H9 (cell line): Measurements from ENCODE around the gene PRRT1B. TPM values are rescaled to one million over a fixed set of nuclear protein-coding genes. Genes with fewer than 3 reads are reported as not detected.

ENCODE experiments used
- DNase-seq: peaks from one replicate; pipeline ENCODE4 v3.0.0-alpha.2; 2017
- H2AFZ ChIP-seq: one replicate; pipeline ENCODE4 v1.6.1; 2013; ENCODE audit warnings: mild to moderate bottlenecking, low read length, control low read depth, moderate library complexity
- H2AK5ac ChIP-seq: 2 replicates; pipeline ENCODE4 v1.6.1; 2013; ENCODE audit warnings: low read length, control low read depth, mixed read lengths; ENCODE audit not compliant: insufficient read length
- H2BK120ac ChIP-seq: one replicate; pipeline ENCODE4 v1.6.1; 2013; ENCODE audit warnings: low read depth, mild to moderate bottlenecking, low read length, control low read depth, inconsistent platforms; ENCODE audit not compliant: poor library complexity, severe bottlenecking
- H2BK12ac ChIP-seq: 2 replicates; pipeline ENCODE4 v1.6.1; 2013; ENCODE audit warnings: low read length, control low read depth, mixed read lengths, low read depth; ENCODE audit not compliant: insufficient read length
- H2BK15ac ChIP-seq: 2 replicates; pipeline ENCODE4 v1.6.1; 2013; ENCODE audit warnings: low read depth, low read length, control low read depth
- H2BK20ac ChIP-seq: one replicate; pipeline ENCODE4 v1.6.1; 2013; ENCODE audit warnings: low read depth, mild to moderate bottlenecking, low read length, control low read depth, inconsistent platforms; ENCODE audit not compliant: poor library complexity, severe bottlenecking
- H2BK5ac ChIP-seq: 2 replicates; pipeline ENCODE4 v1.6.1; 2013; ENCODE audit warnings: low read length, control low read depth, mixed read lengths; ENCODE audit not compliant: insufficient read length
- H3K14ac ChIP-seq: 2 replicates; pipeline ENCODE4 v1.6.1; 2013; ENCODE audit warnings: low read length, control low read depth; ENCODE audit not compliant: insufficient read depth
- H3K18ac ChIP-seq: 2 replicates; pipeline ENCODE4 v1.6.1; 2013; ENCODE audit warnings: low read depth, mild to moderate bottlenecking, mixed read lengths, low read length, control low read depth; ENCODE audit not compliant: insufficient read length
- H3K23ac ChIP-seq: 2 replicates; pipeline ENCODE4 v1.6.1; 2013; ENCODE audit warnings: low read length, control low read depth, mixed read lengths, low read depth; ENCODE audit not compliant: insufficient read length
- H3K23me2 ChIP-seq: 2 replicates; pipeline ENCODE4 v1.6.1; 2013; ENCODE audit warnings: low read depth, mild to moderate bottlenecking, mixed read lengths, low read length, control low read depth; ENCODE audit not compliant: insufficient read length, poor library complexity, severe bottlenecking
- H3K27ac ChIP-seq: 2 replicates; pipeline ENCODE4 v1.5.1; 2013; ENCODE audit warnings: low read length, control low read depth, mixed read lengths, low read depth; ENCODE audit not compliant: insufficient read length
- H3K27me3 ChIP-seq: 2 replicates; pipeline ENCODE4 v1.6.1; 2013; ENCODE audit warnings: low read length, control low read depth, inconsistent platforms; ENCODE audit not compliant: insufficient read depth
- H3K4ac ChIP-seq: 2 replicates; pipeline ENCODE4 v1.6.1; 2013; ENCODE audit warnings: low read depth, mild to moderate bottlenecking, control low read depth, inconsistent platforms, low read length, moderate library complexity
- H3K4me1 ChIP-seq: 2 replicates; pipeline ENCODE4 v1.6.1; 2013; ENCODE audit warnings: low read length, control low read depth, inconsistent platforms; ENCODE audit not compliant: insufficient read depth
- H3K4me2 ChIP-seq: 2 replicates; pipeline ENCODE4 v1.6.1; 2013; ENCODE audit warnings: low read length, control low read depth, mixed read lengths; ENCODE audit not compliant: insufficient read length, insufficient read depth
- H3K56ac ChIP-seq: 2 replicates; pipeline ENCODE4 v1.6.1; 2013; ENCODE audit warnings: low read depth, mild to moderate bottlenecking, mixed read lengths, low read length, control low read depth; ENCODE audit not compliant: insufficient read length
- H3K79me1 ChIP-seq: 2 replicates; pipeline ENCODE4 v1.6.1; 2013; ENCODE audit warnings: low read depth, mild to moderate bottlenecking, moderate library complexity, low read length, control low read depth, inconsistent platforms; ENCODE audit not compliant: insufficient read depth, poor library complexity, severe bottlenecking
- H3K79me2 ChIP-seq: 2 replicates; pipeline ENCODE4 v1.6.1; 2013; ENCODE audit warnings: low read length, control low read depth, inconsistent platforms; ENCODE audit not compliant: insufficient read depth
- H3K9ac ChIP-seq: 2 replicates; pipeline ENCODE4 v1.6.1; 2013; ENCODE audit warnings: low read length, control low read depth, mixed read lengths; ENCODE audit not compliant: insufficient read length; ENCODE audit errors: extremely low read depth
- H3K9me3 ChIP-seq: one replicate; pipeline ENCODE4 v1.6.1; 2013; ENCODE audit warnings: low read depth, low read length, inconsistent platforms; ENCODE audit not compliant: control insufficient read depth
- H3T11ph ChIP-seq: one replicate; pipeline ENCODE4 v1.6.1; 2013; ENCODE audit warnings: mild to moderate bottlenecking, low read length, control low read depth, inconsistent platforms
- H4K20me1 ChIP-seq: one replicate; pipeline ENCODE4 v1.6.1; 2013; ENCODE audit not compliant: control insufficient read depth, insufficient read length, insufficient read depth
- H4K5ac ChIP-seq: 2 replicates; pipeline ENCODE4 v1.6.1; 2013; ENCODE audit warnings: low read depth, mild to moderate bottlenecking, mixed read lengths, low read length, control low read depth; ENCODE audit not compliant: insufficient read length
- H4K8ac ChIP-seq: replicated peaks from 2 replicates; pipeline ENCODE4 v1.6.1; 2013; ENCODE audit warnings: low read length, control low read depth, mixed read lengths, low read depth; ENCODE audit not compliant: insufficient read length
- H4K91ac ChIP-seq: 2 replicates; pipeline ENCODE4 v1.6.1; 2013; ENCODE audit warnings: low read depth, mild to moderate bottlenecking, moderate library complexity, mixed read lengths, low read length, control low read depth; ENCODE audit not compliant: insufficient read length
- H3K27ac Mint-ChIP-seq, 3 experiments: 2 replicates in 2 of 3; 3 replicates in 1 of 3; pipeline ENCODE4 v1.8.0; 2020 to 2021; ENCODE audit warnings: mixed read lengths in 3 of 3, mild to moderate bottlenecking in 1 of 3, moderate library complexity in 1 of 3
- H3K27me3 Mint-ChIP-seq: 2 replicates; pipeline ENCODE4 v1.8.0; 2021; ENCODE audit warnings: low read depth, mild to moderate bottlenecking, moderate library complexity, mixed read lengths
- H3K36me3 Mint-ChIP-seq, 3 experiments: 2 replicates in 2 of 3; 3 replicates in 1 of 3; pipeline ENCODE4 v1.8.0; 2020 to 2021; ENCODE audit warnings: low read depth in 3 of 3, mixed read lengths in 3 of 3; ENCODE audit not compliant: insufficient read depth in 1 of 3
- H3K4me1 Mint-ChIP-seq, 2 experiments: 2 replicates each; pipeline ENCODE4 v1.8.0; 2020; ENCODE audit warnings: mixed read lengths in 2 of 2
- H3K4me3 Mint-ChIP-seq, 2 experiments: 2 replicates in 1 of 2; 3 replicates in 1 of 2; pipeline ENCODE4 v1.8.0; 2020 to 2021; ENCODE audit warnings: mild to moderate bottlenecking in 2 of 2, mixed read lengths in 2 of 2, moderate library complexity in 1 of 2
- H3K9me3 Mint-ChIP-seq, 2 experiments: 2 replicates in 1 of 2; 3 replicates in 1 of 2; pipeline ENCODE4 v1.8.0; 2020; ENCODE audit warnings: mild to moderate bottlenecking in 2 of 2, mixed read lengths in 2 of 2, moderate library complexity in 1 of 2
- WGBS: extraction: QIAGEN DNeasy Blood & Tissue Kit; methylation state at CpG from one replicate; pipeline ENCODE4 v1.1.7; 2013; ENCODE audit warnings: missing lambda C conversion rate, low lambda C conversion rate, mixed read lengths; ENCODE audit not compliant: insufficient read length; ENCODE audit errors: extremely low coverage; 5-methylcytosine and 5-hydroxymethylcytosine counted together
- total RNA-seq: library from RNA; stranded (reverse); gene quantifications from 2 replicates; pipeline ENCODE4 v1.2.1, GENCODE V29; 2021
- TF ChIP-seq, protein P1 (sequence below): fragments of 200-600 bp; sonication (generic); conservative IDR thresholded peaks from 3 replicates; pipeline ENCODE4 v1.8.0; 2021; ENCODE audit warnings: antibody characterized with exemption, mild to moderate bottlenecking

The PRRT1B gene
- total RNA-seq, 1 experiment from 2014 or later = 1.0 TPM

DNA sequence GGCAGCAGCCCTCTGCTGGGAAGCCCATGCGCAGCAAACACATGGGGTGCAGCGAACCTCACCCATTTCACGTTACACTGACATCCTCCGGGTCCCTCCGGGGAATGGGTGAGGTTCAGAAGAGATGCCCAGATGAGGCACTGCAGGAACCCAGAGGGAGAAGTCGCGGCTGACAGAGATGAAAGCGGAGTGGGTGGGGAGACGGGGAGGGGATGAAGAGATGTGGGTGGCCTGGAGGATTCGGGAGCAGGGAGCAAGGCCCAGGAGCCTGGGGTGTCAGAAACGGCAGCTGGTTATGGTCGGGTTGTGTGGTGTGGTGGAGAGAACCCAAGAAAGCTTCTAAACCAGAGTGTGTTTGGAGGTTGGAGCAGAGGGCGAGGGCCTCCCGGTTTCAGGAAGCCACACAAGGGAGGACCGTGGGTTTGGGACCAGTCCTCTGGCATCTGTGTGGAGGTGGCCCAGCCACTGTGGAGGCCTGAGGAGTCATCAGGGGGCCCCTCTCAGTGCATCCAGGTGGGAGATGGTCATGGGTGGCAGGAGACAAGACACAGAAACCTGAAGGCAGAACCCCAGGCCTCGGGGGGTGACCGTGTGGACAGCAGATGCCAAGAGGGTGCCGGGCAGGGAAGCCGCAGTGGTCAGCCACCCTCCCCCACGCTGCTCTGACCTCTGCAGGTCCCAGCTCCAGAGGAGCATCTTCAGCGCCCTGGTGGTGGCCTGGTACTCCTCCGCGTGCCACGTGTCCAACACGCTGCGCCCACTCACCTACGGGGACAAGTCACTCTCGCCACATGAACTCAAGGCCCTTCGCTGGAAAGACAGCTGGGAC is 22.9 kb upstream of the PRRT1B start:
- H3K9ac ChIP-seq = no peak overlapping the region
- no peak overlapping the region for H2AK5ac ChIP-seq
- H3K79me1 ChIP-seq = no peaks in the 10 kb centered on the region
- H3K27me3 Mint-ChIP-seq = no peaks in the 10 kb centered on the region
- no peak overlapping the region for H4K91ac ChIP-seq
- no peak overlapping the region; a peak in 1 of 5 replicates for H3K4me3 Mint-ChIP-seq
- H4K20me1 ChIP-seq = no peaks in the 10 kb centered on the region
- H3K9me3 Mint-ChIP-seq = no peaks in the 10 kb centered on the region
- DNase-seq = no peak
- H3K23me2 ChIP-seq = no peaks in the 10 kb centered on the region
- no peaks in the 10 kb centered on the region for H3K79me2 ChIP-seq
- H2BK5ac ChIP-seq = no peak overlapping the region
- no peak overlapping the region for H2BK20ac ChIP-seq
- no peak overlapping the region for H3K27ac ChIP-seq
- no peaks in the 10 kb centered on the region for H3K4me1 Mint-ChIP-seq
- no peak overlapping the region for H3K56ac ChIP-seq
- H3K27ac Mint-ChIP-seq = peak overlapping the region in 1 of 3 experiments; percentile 66; a peak in 3 of 7 replicates
- H2BK12ac ChIP-seq = no peak overlapping the region
- H2AFZ ChIP-seq = no peak overlapping the region
- H3K9me3 ChIP-seq = no peaks in the 10 kb centered on the region
- H2BK120ac ChIP-seq = no peak overlapping the region
- H3K4me1 ChIP-seq = no peaks in the 10 kb centered on the region
- H3K18ac ChIP-seq = no peak overlapping the region
- H4K5ac ChIP-seq = no peak overlapping the region
- TF ChIP-seq, protein P1, sequence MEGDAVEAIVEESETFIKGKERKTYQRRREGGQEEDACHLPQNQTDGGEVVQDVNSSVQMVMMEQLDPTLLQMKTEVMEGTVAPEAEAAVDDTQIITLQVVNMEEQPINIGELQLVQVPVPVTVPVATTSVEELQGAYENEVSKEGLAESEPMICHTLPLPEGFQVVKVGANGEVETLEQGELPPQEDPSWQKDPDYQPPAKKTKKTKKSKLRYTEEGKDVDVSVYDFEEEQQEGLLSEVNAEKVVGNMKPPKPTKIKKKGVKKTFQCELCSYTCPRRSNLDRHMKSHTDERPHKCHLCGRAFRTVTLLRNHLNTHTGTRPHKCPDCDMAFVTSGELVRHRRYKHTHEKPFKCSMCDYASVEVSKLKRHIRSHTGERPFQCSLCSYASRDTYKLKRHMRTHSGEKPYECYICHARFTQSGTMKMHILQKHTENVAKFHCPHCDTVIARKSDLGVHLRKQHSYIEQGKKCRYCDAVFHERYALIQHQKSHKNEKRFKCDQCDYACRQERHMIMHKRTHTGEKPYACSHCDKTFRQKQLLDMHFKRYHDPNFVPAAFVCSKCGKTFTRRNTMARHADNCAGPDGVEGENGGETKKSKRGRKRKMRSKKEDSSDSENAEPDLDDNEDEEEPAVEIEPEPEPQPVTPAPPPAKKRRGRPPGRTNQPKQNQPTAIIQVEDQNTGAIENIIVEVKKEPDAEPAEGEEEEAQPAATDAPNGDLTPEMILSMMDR = no peak; the same call in 2 of the 3 replicates
- H3K4me2 ChIP-seq = no peak overlapping the region
- peaks cover 45 to 94% (median 86%) of the 10 kb centered on the region in 3 experiments; a peak in 6 of 7 replicates for H3K36me3 Mint-ChIP-seq
- H3T11ph ChIP-seq = no peak overlapping the region
- no peak overlapping the region for H4K8ac ChIP-seq
- no peaks in the 10 kb centered on the region for H3K27me3 ChIP-seq
- no CpG with 5 or more reads among the region's 29 CpGs for WGBS
- H3K23ac ChIP-seq = no peak overlapping the region
- no peak overlapping the region for H3K4ac ChIP-seq
- no peak overlapping the region for H2BK15ac ChIP-seq
- H3K14ac ChIP-seq = no peak overlapping the region
